ENCODE measurements around the gene PDHA1. TPM values are rescaled to one million over a fixed set of nuclear protein-coding genes. Genes with fewer than 3 reads are reported as not detected.

Gene PDHA1
- total and polyA plus RNA-seq, 2 of the 4 experiments (the other 2 are of a cell fraction) = 53.9 to 141 TPM

GRCh38 chrX:19334945-19335626 is 8.6 kb upstream of the PDHA1 start:
- H3K27ac ChIP-seq (ENCODE audit: insufficient read depth, low read length) = no peak overlapping the region
- BruUV-seq (replicated peaks) = no TSS peak
- no peak overlapping the region for H2AK5ac ChIP-seq (ENCODE audit: low read depth, low read length)
- H4K8ac ChIP-seq (ENCODE audit: low read depth in 2 of 2, low read length in 2 of 2) = no peak overlapping the region
- H3K4me2 ChIP-seq (ENCODE audit: low read depth, low read length) = no peak overlapping the region
- H2AK9ac ChIP-seq (replicated peaks; ENCODE audit: low read depth, low read length, poor library complexity) = no peak overlapping the region
- intact Hi-C loops (cut with micrococcal nuclease) (loop anchor here (1.0 to 5.0 kb wide), 3 partner anchors 313 to 944 kb away; no protein-coding TSS in a partner anchor), dilution Hi-C loops (cut with HindIII; ENCODE audit: low sequenced_read_pairs, unreplicated experiment) (no loop called here), in situ Hi-C loops (cut with MboI; ENCODE audit: low sequenced_read_pairs) (loop anchor here (5.0 kb wide), 2 partner anchors 403 to 943 kb away; no protein-coding TSS in a partner anchor)
- H3K56ac ChIP-seq (ENCODE audit: extremely low read depth, insufficient read depth, low read length) = no peak overlapping the region
- H3K4ac ChIP-seq (ENCODE audit: low read depth, low read length) = no peak overlapping the region
- no peak overlapping the region for H3K23ac ChIP-seq (ENCODE audit: low read depth, low read length)
- no peak overlapping the region for H3K18ac ChIP-seq (ENCODE audit: low read depth, low read length)
- H3K14ac ChIP-seq (replicated peaks; ENCODE audit: low read depth, low read length) = no peak overlapping the region
- no peaks in the 10 kb centered on the region for H3K79me1 ChIP-seq (ENCODE audit: low read depth in 1 of 2, low read length in 2 of 2)
- no peak overlapping the region for H4K91ac ChIP-seq (ENCODE audit: insufficient read depth, low read depth, low read length)
- peak; percentile 19 for DNase-seq
- H2AFZ ChIP-seq (replicated peaks; ENCODE audit: low read length, poor library complexity) = no peak overlapping the region
- no peak overlapping the region for H2BK20ac ChIP-seq (ENCODE audit: low read depth, low read length)
- no peak overlapping the region for H3K9ac ChIP-seq (ENCODE audit: low read depth, low read length)
- no CpG with 5 or more reads among the region's 16 CpGs for WGBS, 2 experiments (ENCODE audit: extremely low coverage in 2 of 2, insufficient read length in 1 of 2)
- no peak overlapping the region for H2BK120ac ChIP-seq (ENCODE audit: low read depth, low read length)
- no peak overlapping the region for H2BK15ac ChIP-seq (ENCODE audit: low read depth, low read length)
- no peak for TF ChIP-seq RFX5 (IDR thresholded peaks at IDR 0.05; ENCODE audit: low read depth, low read length)
- no peak for TF ChIP-seq CEBPB (IDR thresholded peaks at IDR 0.05; ENCODE audit: low read depth, low read length)
- TF ChIP-seq RAD21 (IDR thresholded peaks at IDR 0.05; ENCODE audit: low read length) = peak; percentile 28
- TF ChIP-seq MAFK (IDR thresholded peaks at IDR 0.05; ENCODE audit: low read depth, low read length) = no peak
- TF ChIP-seq CTCF (conservative IDR thresholded peaks at IDR 0.05; ENCODE audit: low read depth, low read length) = peak; percentile 58
- no peak overlapping the region for H4K5ac ChIP-seq (ENCODE audit: low read depth, low read length)
- ATAC-seq (ENCODE audit: low read depth) = no peak
- no peaks in the 10 kb centered on the region for H3K9me1 ChIP-seq (ENCODE audit: insufficient read depth, low read length)
- no peaks in the 10 kb centered on the region for H3K36me3 ChIP-seq (ENCODE audit: control insufficient read depth, insufficient read depth, low read length)
- CTCF ChIA-PET = no interaction called here
- no peaks in the 10 kb centered on the region for H3K4me1 ChIP-seq (ENCODE audit: control insufficient read depth, insufficient read depth, low read length)
- no peaks in the 10 kb centered on the region for H4K20me1 ChIP-seq (ENCODE audit: insufficient read depth, low read length)
- peaks cover 5% of the 10 kb centered on the region for H3K27me3 ChIP-seq (ENCODE audit: control insufficient read depth, insufficient read depth, low read length)
- H3K4me3 ChIP-seq (ENCODE audit: insufficient read depth, low read depth, low read length) = no peak overlapping the region
- no peaks in the 10 kb centered on the region for H3K9me3 ChIP-seq (ENCODE audit: control insufficient read depth, insufficient read depth, low read length)
- H2BK5ac ChIP-seq (ENCODE audit: low read depth, low read length, poor library complexity, severe bottlenecking) = no peak overlapping the region
- POLR2A ChIA-PET (ENCODE audit: unreplicated experiment) = no interaction called here

Measured in IMR-90 (cell line).